HepG2 (cell line): Measurements from ENCODE around the gene KDM4B. TPM values are rescaled to one million over a fixed set of nuclear protein-coding genes. Genes with fewer than 3 reads are reported as not detected.
A peak's percentile ranks its signal among the peaks of the same experiment; 100 is the strongest.

Experiments used
- AKAP8 ChIP-seq: sonication (generic); formaldehyde crosslinking; IDR thresholded peaks from 2 replicates; pipeline ENCODE4 v1.5.1; 2020; ENCODE audit warnings: mild to moderate bottlenecking, missing genetic modification reagents
- ARHGAP35 ChIP-seq: sonication (generic); formaldehyde crosslinking; IDR thresholded peaks from 2 replicates; pipeline ENCODE4 v1.9.0; 2022; ENCODE audit warnings: mild to moderate bottlenecking, inconsistent platforms, moderate library complexity, missing genetic modification reagents, borderline replicate concordance
- FLYWCH1 ChIP-seq: sonication (generic); formaldehyde crosslinking; IDR thresholded peaks from 2 replicates; pipeline ENCODE4 v1.8.1; 2023; ENCODE audit warnings: mild to moderate bottlenecking, missing genetic modification reagents
- FOXK1 ChIP-seq: sonication (generic); formaldehyde crosslinking; IDR thresholded peaks from 2 replicates; pipeline ENCODE4 v1.4.0; 2020; ENCODE audit warnings: low read depth, missing genetic modification reagents, borderline replicate concordance
- GATAD2A ChIP-seq: IDR thresholded peaks from 2 replicates; pipeline ENCODE4 v1.6.1; 2016
- HNRNPL ChIP-seq: fragments of 200-400 bp; formaldehyde crosslinking; IDR thresholded peaks from 2 replicates; pipeline ENCODE4 v1.6.1; 2017; ENCODE audit warnings: mild to moderate bottlenecking, low read depth, low read length
- IRX3 ChIP-seq: sonication (generic); formaldehyde crosslinking; IDR thresholded peaks from 2 replicates; pipeline ENCODE4 v1.8.1; 2023; ENCODE audit warnings: mild to moderate bottlenecking, low read depth, missing genetic modification reagents, borderline replicate concordance
- KLF16 ChIP-seq, 2 experiments: sonication (generic) in 1 of 2; formaldehyde crosslinking in 1 of 2; IDR thresholded peaks; 2 replicates each; pipeline versions ENCODE4 v1.6.1 to v1.8.0; 2016 to 2023; ENCODE audit warnings: missing genetic modification reagents in 2 of 2, missing compliant biosample characterization in 1 of 2
- MTA1 ChIP-seq: sonication (generic); formaldehyde crosslinking; IDR thresholded peaks from 2 replicates; pipeline ENCODE4 v1.4.0; 2020; ENCODE audit warnings: missing genetic modification reagents, mild to moderate bottlenecking, borderline replicate concordance
- NR2C2 ChIP-seq: sonication (generic); formaldehyde crosslinking; IDR thresholded peaks from 2 replicates; pipeline ENCODE4 v1.4.0; 2020; ENCODE audit warnings: missing genetic modification reagents, mild to moderate bottlenecking, moderate library complexity, borderline replicate concordance
- PBX3 ChIP-seq: sonication (generic); formaldehyde crosslinking; IDR thresholded peaks from 2 replicates; pipeline ENCODE4 v1.8.1; 2023; ENCODE audit warnings: missing genetic modification reagents, inconsistent platforms, borderline replicate concordance
- POLR2A ChIP-seq, 2 experiments: IDR thresholded peaks; 2 replicates each; pipeline ENCODE4 v1.6.1; 2011; ENCODE audit warnings: low read depth in 2 of 2, low read length in 2 of 2, mild to moderate bottlenecking in 1 of 2, moderate library complexity in 1 of 2; ENCODE audit not compliant: insufficient read depth in 1 of 2
- RARG ChIP-seq: sonication (generic); formaldehyde crosslinking; IDR thresholded peaks from 2 replicates; pipeline ENCODE4 v1.4.0; 2020; ENCODE audit warnings: low read depth, mild to moderate bottlenecking, missing genetic modification reagents
- TEAD3 ChIP-seq: optimal IDR thresholded peaks from 2 replicates; pipeline ENCODE3; 2016; ENCODE audit warnings: borderline replicate concordance
- THYN1 ChIP-seq: sonication (generic); formaldehyde crosslinking; IDR thresholded peaks from 2 replicates; pipeline ENCODE4 v1.8.1; 2023; ENCODE audit warnings: low read depth, mild to moderate bottlenecking, moderate library complexity, missing genetic modification reagents, borderline replicate concordance
- ZBTB43 ChIP-seq: sonication (generic); formaldehyde crosslinking; conservative IDR thresholded peaks from 2 replicates; pipeline ENCODE4 v1.4.0; 2020; ENCODE audit warnings: missing genetic modification reagents
- ZHX1 ChIP-seq: sonication (generic); formaldehyde crosslinking; IDR thresholded peaks from 2 replicates; pipeline ENCODE4 v1.8.1; 2022; ENCODE audit warnings: low read depth, mild to moderate bottlenecking, missing genetic modification reagents
- ZNF12 ChIP-seq: sonication (generic); formaldehyde crosslinking; IDR thresholded peaks from 2 replicates; pipeline ENCODE4 v1.5.0; 2020; ENCODE audit warnings: missing genetic modification reagents
- ZNF121 ChIP-seq: sonication (generic); formaldehyde crosslinking; IDR thresholded peaks from 2 replicates; pipeline ENCODE4 v1.5.0; 2020; ENCODE audit warnings: mild to moderate bottlenecking, missing genetic modification reagents
- ZNF136 ChIP-seq: sonication (generic); formaldehyde crosslinking; IDR thresholded peaks from 2 replicates; pipeline ENCODE4 v1.8.1; 2022; ENCODE audit warnings: low read depth, mild to moderate bottlenecking, moderate library complexity, missing genetic modification reagents
- ZNF138 ChIP-seq: sonication (generic); formaldehyde crosslinking; IDR thresholded peaks from 2 replicates; pipeline ENCODE4 v1.5.0; 2020; ENCODE audit warnings: mild to moderate bottlenecking, low read depth, missing genetic modification reagents
- ZNF432 ChIP-seq: sonication (generic); formaldehyde crosslinking; IDR thresholded peaks from 2 replicates; pipeline ENCODE4 v1.5.0; 2020; ENCODE audit warnings: missing genetic modification reagents, mild to moderate bottlenecking, borderline replicate concordance
- ZNF605 ChIP-seq: sonication (generic); formaldehyde crosslinking; IDR thresholded peaks from 2 replicates; pipeline ENCODE4 v1.8.0; 2022; ENCODE audit warnings: mild to moderate bottlenecking, missing genetic modification reagents
- ZNF713 ChIP-seq: sonication (generic); formaldehyde crosslinking; IDR thresholded peaks from 2 replicates; pipeline ENCODE4 v1.4.0; 2020; ENCODE audit warnings: mild to moderate bottlenecking, missing genetic modification reagents
- ZNF747 ChIP-seq: sonication (generic); formaldehyde crosslinking; IDR thresholded peaks from 2 replicates; pipeline ENCODE4 v1.8.1; 2023; ENCODE audit warnings: missing genetic modification reagents, mild to moderate bottlenecking, borderline replicate concordance
- polyA plus RNA-seq, 8 experiments: library from polyadenylated mRNA; depleted of rRNA in 3 of 8; stranded (reverse) in 7 of 8; unstranded in 1 of 8; fragments of >200 nt; fragmentation: Illumina TruSeq in 4 of 8; extraction: Trizol in 4 of 8; gene quantifications; 2 replicates each; pipeline versions ENCODE4 v1.2.1 to v1.2.3, GENCODE V29; 2011 to 2016; ENCODE audit warnings: low read depth in 4 of 8, missing spikeins in 1 of 8, mixed read lengths in 1 of 8; ENCODE audit not compliant: insufficient read depth in 1 of 8
- total RNA-seq, 5 experiments: library from RNA; depleted of rRNA; stranded (reverse); fragments of >200 nt; fragmentation: Illumina TruSeq; extraction: Trizol; gene quantifications; 2 replicates each; pipeline ENCODE4 v1.2.3, GENCODE V29; 2016; ENCODE audit warnings: low read depth in 1 of 5

Gene KDM4B
- total and polyA plus RNA-seq, 2 of the 13 experiments (the other 11 are each of a cell fraction or from before 2014, with no cell fraction given): 4.9 to 14.6 TPM

GRCh38 chr19:4976401-4977298 lies 7.7 kb downstream of the KDM4B start (continued):
- no peak for TF ChIP-seq ZHX1
- no peak for TF ChIP-seq ZNF138 (CRISPR knock-in tag)
- no peak for TF ChIP-seq KLF16 (CRISPR knock-in tag; IDR thresholded peaks at IDR 0.05)
- TF ChIP-seq FLYWCH1: no peak
- TF ChIP-seq MTA1 (CRISPR knock-in tag): no peak
- TF ChIP-seq THYN1 (CRISPR knock-in tag): no peak
- no peak for TF ChIP-seq ZNF605
- TF ChIP-seq NR2C2 (CRISPR knock-in tag): no peak
- TF ChIP-seq ZNF432 (CRISPR knock-in tag): no peak
- no peak for TF ChIP-seq TEAD3 (CRISPR knock-in tag)
- TF ChIP-seq ZNF136 (CRISPR knock-in tag): no peak
- TF ChIP-seq ZNF713 (CRISPR knock-in tag): no peak
- TF ChIP-seq PBX3 (CRISPR knock-in tag): no peak
- no peak for TF ChIP-seq ZBTB43 (CRISPR knock-in tag)
- no peak for TF ChIP-seq IRX3 (CRISPR knock-in tag)
- TF ChIP-seq AKAP8 (CRISPR knock-in tag): no peak
- no peak; the same call in 1 of the 2 replicates for TF ChIP-seq FOXK1 (CRISPR knock-in tag)
- no peak for TF ChIP-seq RARG (CRISPR knock-in tag)
- peak; percentile 74 for TF ChIP-seq GATAD2A
- TF ChIP-seq ZNF121 (CRISPR knock-in tag): no peak
- 0 out of 2 replicates have a peak, but pooled peaks have one; percentile 31 for TF ChIP-seq ZNF12 (CRISPR knock-in tag)
- TF ChIP-seq ARHGAP35: no peak
- no peak for TF ChIP-seq POLR2A (IDR thresholded peaks at IDR 0.05; ENCODE audit: insufficient read depth in 1 of 2, low read depth in 2 of 2, low read length in 2 of 2)
- no peak for TF ChIP-seq HNRNPL
- TF ChIP-seq ZNF747 (CRISPR knock-in tag): no peak
